Left lobe of liver (tissue), 2 donors: Measurements from ENCODE around the gene TNFRSF14. TPM values are rescaled to one million over a fixed set of nuclear protein-coding genes. Genes with fewer than 3 reads are reported as not detected.
"Not testable (repeated sequence)": the region's sequence is repeated elsewhere in the genome, so short reads cannot be mapped to it uniquely, and the experiment has no call there.

ENCODE experiments used
- ATAC-seq: fragments of 200-7000 bp; cut with Tn5 transposase; one replicate; pipeline ENCODE4 v1.9.1; 2020; ENCODE audit warnings: mild to moderate bottlenecking, moderate library complexity
- DNase-seq: peaks from one replicate; pipeline ENCODE4 v3.0.0-alpha.2; 2020; ENCODE audit warnings: low spot score
- total RNA-seq: library from RNA; stranded (reverse); gene quantifications from one replicate; pipeline ENCODE4 v1.2.1, GENCODE V29; 2021
- donor health status: DM: no; HTN: no; CAD: no; lungs with moderate emphysema.
- donor health status: DM: no; HTN: yes; CAD: no.

The TNFRSF14 gene
- total RNA-seq, 1 donor from 2014 or later = 48.7 TPM

DNA sequence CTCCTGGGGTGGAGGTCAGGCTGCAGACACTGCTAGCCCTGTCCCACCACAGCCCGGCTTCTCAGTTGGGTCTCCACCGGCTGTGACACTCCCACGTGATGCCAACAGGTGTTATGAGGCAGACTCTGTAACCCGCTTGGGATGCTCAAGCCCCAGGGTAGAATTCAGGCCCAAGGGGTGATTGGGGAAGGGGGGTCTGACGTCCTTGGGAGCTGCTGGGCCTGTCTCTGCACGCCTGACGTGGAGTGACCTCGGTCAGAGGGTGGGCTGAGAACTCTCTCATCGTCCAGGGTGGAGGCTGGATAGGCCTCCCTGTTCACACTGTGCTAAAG lies 18.4 kb upstream of the TNFRSF14 start:
- ATAC-seq = no peak
- no peak for DNase-seq

DNA sequence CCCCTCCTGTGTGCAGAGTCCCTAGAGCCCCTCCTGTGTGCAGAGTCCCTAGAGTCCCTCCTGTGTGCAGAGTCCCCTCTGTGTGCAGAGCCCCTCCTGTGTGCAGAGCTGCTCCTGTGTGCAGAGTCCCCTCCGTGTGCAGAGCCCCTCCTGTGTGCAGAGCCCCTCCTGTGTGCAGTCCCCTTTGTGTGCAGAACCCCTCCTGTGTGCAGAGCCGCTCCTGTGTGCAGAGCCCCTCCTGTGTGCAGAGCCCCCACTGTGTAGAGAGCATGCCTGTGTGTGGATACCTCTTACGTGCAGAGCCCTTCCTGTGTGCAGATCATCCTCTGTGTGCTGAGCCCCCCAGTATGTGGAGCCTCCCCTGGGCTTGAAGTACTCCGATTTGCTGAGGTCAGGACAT lies 17.8 kb upstream of the TNFRSF14 start:
- no peak for DNase-seq
- ATAC-seq = no peak

DNA sequence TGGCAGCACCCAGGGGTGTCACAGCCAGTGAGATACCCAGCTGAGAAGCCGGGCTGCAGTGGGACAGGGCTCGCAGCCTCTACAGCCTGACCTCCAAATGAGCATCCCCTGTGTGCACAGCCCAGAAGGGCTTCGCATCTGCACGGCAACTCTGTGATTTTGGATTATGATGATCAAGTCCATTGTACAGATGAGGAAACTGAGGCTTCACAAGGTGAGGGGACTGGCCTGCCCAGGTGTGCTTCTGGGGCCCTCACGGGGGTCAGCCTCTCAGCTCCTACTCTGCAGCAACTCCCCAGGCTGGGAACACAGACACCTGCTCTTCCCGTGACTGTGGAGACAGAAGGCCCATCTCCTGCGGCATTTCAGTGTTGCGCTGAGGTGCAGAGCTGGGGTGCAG lies 17.3 kb upstream of the TNFRSF14 start:
- DNase-seq (no peak), ATAC-seq (no peak)

DNA sequence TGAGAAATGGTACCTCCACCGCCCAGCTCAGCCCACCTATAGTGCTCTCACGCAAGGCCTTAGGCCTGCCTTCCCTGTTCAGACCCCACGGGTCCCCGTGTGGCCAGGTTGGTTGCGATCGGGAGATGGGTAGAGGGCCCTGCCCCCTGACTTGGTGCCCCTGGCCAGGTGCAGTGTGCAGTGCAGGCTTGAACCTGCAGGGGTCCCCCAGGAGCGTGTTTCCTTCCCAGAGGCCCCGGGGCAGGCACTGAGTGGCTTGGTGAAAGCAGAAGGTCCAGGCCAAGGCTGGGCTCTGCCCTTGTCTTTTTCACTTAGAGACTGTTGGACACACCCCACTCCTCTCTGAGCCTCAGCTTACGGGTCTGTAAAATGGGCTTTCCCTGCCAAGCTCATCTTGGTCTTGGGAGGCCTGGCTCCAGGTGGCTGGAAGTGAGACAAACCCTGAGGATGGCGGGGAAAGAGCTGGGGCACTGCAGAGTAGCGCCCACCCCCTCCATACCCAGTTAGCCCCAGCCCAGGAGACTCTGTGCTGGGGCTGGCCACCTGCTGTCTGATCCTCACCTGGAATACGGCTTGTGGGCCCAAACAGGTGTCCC lies 16.8 kb upstream of the TNFRSF14 start:
- no peak for ATAC-seq
- DNase-seq = no peak

DNA sequence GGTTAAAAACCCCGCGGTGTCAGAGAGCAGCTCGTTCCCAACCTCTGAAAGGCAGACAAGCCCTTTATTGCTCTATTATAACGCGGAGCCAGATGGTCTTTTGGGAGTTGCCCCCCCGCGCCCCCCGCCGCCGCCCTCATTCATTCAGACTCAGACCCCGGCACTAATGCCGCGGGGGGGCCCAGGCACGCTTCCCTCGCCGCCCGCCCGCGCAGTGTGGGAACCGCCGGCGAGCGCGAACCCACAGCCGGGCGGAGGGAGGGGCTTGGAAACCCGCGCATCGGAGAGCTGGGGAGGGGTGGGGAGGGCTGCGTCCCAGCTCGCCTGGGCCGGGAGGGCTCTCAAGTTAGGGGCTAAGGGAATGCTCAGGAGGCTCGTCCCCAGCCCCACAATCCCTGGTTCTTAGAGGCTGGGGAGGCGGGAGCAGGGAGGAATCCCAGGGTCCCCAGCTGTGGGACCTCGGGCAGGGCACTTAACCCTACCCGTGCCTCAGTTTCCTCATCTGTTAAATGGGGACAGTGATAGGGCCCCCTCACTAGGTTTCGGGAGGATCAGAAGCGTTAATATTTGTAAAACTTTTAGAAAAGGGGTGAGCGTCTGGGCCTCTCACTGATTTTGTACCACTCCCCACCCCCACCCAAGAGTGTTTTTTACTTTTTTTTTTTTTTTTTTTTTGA lies 15.2 kb upstream of the TNFRSF14 start:
- DNase-seq = no peak
- ATAC-seq = no peak

DNA sequence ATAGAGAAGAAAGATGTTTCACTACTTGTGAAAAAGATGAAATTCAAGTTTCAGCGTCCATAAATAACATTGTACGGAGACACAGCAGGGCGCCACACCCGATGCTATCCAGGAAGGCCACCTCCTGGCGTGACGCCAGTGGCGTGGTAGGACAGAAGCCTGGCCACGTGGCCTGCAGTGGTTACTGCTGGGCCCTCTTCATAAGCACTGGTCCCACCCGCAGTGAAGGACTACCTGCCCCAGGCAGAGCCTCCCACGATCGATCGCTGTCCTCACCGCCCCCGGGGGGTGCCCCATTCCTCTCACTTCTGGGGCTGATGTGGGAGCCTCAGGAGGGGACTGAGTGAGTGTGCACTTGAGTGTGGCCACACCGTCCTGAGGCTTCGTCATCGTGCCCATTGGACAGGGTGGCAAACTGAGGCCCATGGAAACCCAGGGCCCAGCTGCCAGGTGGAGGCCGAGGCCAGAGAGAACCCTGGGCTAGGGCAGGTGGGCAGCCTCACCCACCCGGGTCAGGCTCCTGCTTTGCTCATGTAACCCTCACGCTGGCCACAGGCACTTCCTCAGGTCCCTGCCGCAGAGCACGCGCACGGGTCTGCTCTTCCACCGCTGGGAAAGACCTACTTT lies 14.4 kb upstream of the TNFRSF14 start:
- DNase-seq (no peak), ATAC-seq (no peak)

DNA sequence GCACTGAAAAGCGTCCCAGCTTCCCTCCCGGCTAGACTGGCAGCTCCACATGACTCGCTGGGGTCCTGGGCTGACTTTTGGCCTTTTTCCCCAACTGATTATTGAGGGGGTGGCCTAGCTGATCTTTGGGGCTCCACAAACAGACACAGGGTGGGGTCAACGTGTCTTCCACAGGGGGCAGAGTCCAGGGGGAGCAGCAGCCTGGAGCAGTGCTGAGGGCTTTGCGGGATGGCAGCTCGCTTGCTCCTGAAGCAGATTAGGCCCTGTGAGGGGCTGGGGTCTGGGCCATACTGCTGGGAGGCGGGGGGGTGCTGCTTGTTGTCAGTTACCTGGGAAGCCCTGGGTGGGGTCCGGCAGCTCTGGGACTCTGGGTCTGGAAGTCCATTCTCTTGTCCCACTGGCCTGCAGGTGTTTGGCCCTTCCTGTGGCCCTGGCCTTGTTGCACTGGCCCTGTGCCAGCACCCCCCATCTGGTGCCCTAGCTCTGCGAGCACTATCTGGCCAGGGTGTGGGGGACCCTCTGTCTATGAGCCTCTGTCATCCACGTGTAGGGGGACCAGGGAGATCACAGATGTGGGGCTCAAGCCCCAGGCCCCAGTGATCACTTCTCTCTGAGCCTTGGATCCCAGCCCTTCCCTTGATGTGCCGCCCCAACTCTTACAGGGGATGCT lies 13.8 kb upstream of the TNFRSF14 start:
- DNase-seq (no peak), ATAC-seq (no peak)

DNA sequence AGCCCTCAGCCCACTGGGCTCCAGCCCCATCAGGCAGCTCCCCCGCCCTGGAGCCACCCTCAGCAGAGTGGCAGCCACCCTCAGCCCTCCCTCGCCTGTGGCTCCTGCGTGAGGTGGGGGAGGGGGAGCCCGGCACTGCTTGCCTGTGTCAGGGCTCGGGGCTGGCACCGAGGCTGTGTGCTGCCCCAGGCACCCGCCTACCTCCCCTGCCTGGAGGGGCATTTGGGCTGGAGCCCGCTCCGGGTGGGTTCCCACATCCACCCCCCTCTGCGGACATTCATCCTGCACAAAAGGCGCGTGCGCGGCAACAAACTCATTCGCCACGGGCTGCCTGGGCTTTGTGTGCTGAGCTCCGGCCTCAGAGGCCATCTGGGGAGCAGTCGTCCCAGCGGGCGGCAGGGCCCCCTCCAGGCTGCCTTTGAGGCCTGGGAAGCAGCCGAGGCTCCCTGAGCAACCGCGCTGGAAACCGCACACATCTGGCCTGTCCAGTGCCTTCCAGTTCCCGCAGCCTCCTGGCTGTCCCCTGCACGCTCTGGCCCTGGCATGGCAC lies 12.6 kb upstream of the TNFRSF14 start:
- DNase-seq (no peak), ATAC-seq (no peak)

DNA sequence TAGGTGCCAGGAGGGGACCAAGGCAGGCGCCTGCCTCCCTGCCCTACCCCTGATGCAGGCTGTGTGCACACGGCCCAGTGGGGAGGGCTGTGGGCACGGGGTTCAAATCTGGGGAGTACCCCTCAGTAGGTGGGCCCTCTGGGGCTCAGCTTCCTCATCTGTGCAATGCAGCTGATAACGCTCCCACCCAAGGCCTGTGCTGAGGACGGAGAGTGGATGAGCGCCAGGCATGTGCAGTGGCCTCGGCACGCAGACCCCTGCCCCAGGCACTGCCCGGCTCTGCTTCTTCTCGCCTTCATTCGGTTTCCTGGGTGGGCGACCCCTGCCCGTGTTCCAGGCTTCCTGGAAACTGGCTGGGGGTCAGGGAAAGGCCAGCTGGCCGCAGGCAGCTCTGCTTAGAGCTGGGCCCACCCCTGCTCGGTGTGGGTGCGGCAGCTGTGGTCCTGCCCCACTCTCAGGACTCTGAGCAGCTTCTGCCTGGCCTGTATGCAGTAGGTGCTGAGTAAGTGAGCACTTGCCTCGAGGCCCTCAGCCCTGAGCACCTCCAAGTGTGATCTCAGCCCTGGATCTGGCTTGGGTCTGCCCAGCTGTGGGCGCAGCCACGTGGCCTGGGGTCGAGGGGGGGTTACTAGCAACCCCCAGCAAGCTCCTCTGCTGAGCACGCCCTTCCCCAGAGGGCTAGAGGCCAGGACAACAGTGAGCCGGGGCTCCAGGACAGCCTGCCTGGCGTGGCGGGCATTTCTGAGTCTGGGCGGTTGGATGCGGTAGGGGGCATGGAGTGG lies 11.9 kb upstream of the TNFRSF14 start:
- ATAC-seq (no peak), DNase-seq (no peak)

DNA sequence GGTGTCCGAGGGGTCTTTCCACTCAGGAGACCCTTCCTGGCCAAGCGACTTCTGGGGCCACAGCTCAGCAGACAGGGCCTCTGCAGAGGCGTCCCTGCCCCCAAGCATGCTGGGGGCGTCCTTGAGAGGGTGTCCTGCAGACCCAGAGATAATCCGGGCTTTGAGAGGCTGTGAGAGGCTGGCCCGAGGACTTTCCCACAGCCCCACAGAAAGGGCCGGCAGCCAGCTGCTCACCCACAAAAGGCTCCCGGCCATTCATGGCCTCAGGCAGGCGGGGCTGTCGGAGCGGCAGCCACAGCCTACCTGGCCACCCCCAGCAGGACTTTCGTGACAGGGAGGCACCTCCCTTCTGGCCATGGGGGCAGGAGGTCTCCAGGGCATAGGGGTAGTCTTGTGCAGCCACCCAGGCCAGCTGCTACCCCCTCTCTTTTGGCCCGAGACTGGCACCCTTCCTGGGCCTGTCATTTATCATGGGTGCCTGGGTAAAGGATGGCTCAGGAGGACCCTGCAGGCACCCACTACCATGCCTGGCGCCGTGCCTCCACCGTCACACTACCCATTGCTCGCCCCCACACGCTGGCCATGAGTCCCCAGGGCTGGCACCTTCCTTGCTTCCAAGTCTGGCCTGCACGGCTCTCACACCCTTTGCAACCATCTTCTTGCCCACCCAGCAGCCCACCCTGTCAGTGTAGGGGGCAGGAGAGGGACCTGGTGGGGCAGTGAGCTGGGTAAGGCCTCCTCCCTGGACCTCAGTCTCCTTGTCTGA lies 11.1 kb upstream of the TNFRSF14 start:
- DNase-seq (no peak), ATAC-seq (no peak)

DNA sequence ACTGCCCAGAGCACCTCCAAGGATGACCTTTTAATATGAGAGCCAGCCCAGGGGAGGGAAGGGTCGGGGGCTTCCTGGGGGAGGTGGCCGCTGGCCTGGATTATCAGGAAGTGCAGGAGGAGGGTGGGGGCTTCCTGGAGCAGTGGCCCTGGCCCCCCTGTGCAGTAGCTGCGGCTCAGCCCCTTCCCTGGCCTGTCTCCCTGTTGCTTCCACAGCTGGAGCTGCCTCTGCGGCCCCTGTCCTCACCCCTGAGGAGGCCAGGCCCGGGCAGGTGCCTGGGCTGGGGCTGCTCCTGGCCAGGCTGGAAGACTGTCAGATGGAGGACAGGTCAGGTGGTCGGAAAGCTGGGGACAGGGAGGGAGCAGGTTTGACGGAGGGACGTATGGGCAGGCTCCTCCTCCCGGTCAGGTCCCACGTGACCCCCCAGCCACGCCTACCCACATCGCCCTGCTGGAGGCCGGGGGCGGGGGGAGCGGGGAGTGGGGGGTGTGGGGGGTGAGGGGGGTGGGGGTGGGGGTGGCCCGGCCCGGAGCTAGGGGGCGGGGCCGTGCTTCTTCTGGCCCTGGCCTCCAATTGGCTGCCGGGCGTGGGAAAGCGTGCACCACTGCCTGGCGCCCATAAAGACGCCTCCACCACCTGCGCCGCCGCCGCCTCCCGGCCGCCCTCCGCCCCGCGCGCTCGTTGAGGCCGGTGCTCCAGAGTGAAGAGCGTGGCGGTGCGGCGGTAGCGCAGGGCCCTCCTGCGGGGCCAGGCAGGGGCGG lies 10.2 kb upstream of the TNFRSF14 start:
- DNase-seq (peak; percentile 92), ATAC-seq (peak; percentile 63)

DNA sequence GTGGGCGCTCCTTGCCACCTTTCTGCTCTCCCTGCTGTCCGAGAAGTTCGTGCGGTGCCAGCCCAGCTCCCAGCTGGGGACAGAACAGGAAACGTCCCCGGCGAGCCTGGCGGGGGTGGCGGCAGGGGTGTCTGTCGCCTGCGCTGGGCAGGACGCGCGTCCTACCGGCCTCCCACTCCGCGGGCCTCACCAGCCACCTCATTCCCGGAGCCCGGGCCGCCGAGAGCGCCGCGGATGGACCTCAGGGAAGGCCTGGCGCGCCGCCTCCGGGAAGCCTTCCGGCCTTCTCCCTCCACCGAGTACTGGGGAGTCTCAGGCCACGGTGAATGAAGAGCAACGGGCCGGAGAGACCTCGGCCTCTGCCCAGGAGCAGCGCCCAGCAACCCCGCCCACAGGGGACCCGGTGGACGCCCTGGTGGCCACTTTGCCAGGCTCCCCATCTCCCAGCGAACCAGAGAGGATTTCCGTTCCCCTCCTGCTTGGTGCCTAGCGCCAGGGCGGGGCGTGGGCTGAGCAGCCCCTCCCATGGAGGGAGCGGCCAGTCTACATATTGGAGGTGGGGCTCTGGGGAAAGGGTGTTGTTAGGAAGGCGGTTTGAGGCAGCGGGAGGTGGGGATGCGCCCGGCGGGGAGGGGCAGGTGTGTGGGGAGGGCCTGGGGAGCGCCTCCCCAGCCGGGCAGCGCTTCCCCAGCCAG lies 9.5 kb upstream of the TNFRSF14 start:
- DNase-seq (peak; percentile 89), ATAC-seq (peak; percentile 71)

DNA sequence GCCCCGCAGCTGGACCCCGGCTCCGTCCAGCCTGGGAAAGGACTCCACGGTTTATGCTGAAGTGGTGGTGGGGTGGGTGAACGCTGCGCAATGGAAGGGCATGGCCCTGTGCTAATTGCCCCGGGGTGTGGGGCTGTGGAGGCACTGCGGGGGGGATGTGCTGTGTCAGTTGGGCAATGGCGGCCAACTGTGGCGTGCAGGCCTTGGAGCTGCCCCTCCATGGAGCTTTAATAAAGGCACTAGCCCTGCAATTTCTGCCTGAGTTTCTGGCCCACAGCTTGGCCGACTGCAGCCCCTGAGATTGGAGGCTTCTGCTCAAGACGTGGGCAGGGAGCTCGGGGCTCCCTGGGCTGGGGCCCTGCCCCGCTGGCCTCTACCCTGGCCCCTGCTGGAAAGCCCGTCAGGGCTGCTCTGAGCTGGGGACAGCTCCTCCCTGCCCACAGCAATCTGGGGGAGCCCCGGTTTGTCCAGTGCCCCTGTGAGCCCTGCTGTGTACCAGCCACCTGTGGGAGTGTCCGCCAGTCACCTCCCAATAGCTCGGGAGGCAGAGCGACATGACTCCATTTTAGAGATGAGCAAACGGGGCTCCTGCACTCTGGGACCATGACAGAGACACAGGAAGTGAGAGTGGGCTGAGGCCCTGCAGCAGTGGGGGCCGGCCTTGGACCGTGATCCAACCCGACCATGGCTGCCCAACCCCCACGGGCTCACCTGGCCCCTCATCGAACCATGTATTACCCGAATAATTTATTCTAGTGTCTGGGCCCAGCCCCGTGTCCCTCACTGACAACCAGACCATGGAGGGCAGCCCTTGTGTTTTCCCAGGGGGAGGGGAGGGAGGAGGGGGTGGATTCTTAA lies 8.7 kb upstream of the TNFRSF14 start:
- DNase-seq (no peak), ATAC-seq (no peak)

DNA sequence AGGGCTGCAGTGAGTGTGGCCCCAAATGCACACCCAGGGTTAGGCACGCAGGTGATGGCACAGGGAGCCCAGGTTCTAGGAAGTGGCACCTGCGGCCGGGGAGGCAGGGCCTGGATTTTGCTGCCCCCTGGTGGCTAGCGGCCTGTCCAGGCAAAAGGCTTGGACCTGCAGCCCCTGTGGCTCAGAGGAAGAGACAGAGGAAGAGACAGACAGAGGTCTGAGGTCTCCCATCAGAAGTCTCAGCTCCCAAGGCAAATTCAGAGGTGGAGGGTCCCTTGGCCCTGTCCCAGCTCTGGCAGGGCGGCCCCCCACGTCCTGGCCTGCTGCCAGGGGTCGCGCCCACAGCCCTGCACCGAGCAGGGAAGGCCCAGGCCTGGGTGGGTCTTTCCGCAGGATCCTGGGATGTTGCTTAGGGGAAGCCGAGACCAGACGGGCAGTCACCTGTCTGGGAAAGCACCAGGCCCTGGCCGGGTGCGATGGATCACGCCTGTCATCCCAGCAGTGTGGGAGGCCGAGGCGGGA lies 8.0 kb upstream of the TNFRSF14 start:
- ATAC-seq = peak; percentile 68
- DNase-seq = peak; percentile 88

DNA sequence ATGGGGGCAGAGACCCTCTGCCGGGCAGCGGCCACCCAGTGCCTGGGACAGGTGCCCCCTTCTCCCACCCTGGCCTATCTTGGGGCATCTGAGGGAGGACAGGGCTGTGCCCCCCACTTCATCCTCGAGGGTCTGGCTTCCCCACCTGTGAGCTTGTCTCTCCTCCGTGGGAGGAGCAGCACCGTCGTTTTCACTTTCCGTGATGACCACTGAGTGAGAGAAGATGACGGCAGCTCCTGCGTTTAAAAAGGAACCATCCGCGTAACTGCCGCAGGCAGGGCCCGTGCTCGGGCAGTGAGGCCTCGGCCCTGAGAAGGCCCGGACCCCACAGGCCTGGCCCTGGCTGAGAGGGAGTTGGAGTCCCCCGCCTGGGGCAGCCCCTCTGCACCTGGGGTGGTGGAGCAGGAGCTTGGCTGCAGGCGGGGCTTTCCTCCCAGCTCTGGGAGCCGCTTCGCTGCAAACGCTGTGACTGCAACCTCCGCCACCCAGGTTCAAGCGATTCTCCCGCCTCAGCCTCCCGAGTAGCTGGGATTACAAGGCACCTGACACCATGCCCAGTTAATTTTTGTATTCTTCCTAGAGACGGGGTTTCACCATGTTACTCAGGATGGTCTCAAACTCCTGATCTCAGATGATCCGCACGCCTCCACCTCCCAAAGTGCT lies 6.7 kb upstream of the TNFRSF14 start:
- ATAC-seq, DNase-seq: not testable (repeated sequence)

DNA sequence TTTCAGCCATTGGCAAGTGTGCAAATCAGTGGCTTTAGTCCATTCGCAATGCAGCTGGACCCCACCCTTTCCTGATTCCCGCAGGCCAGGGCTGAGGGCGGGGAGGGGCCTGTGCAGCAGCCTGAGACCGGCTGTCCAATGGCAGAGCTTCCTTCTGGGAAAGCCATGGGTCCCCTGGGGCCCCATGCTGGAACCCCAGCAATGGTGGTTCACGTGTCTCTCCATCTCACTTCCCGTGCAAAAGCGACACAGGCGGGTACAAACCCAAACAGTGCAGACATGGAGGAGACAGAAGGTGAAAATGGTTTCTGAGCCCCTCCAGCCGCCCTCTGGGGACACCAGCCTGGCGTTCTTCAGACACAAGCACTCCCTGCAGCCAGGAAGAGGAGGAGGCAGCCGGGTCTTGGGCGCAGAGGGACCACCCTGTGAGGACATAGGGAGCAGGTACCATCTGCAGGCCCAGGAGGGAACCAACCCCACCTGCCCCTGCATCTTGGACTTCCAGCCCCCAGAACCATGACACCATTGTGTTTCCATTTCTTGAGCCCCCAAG lies 5.8 kb upstream of the TNFRSF14 start:
- not testable (repeated sequence) for ATAC-seq, DNase-seq

DNA sequence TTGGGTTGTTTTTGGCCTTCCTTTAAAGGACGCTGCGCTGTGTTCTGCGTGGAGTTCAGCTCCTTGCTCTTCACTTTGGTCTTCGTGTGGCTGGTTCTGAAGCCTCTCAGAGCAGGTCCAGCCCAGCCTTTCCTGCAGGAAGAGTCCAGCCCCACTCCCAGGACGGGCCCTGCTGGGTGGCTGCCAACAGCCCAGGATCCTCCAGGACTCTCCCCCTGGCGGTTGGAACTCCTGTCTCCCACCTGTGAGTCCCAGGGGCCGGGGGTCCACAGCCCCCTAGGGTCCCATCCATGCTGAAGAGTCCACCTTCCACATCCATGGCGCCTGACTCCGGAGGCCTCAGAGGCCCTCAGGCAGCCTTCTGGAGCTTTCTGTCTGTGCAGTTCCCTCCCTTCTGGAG lies 4.6 kb upstream of the TNFRSF14 start:
- not testable (repeated sequence) for DNase-seq, ATAC-seq
